GM18951 (cell line): Measurements from ENCODE around the gene CRIP2.

ENCODE experiments used
- POLR2A ChIP-seq: IDR thresholded peaks from 4 replicates; pipeline ENCODE4 v1.6.1; 2011; ENCODE audit warnings: mild to moderate bottlenecking; ENCODE audit not compliant: insufficient read length, insufficient read depth; ENCODE audit errors: extremely low read depth
- in situ Hi-C: fragments of 300-500 bp; cut with MboI; formaldehyde crosslinking; loops from one replicate; pipeline ENCODE4 v1.12.0; 2022; ENCODE audit warnings: low sequenced_read_pairs, mixed read lengths, inconsistent platforms; ENCODE audit not compliant: unreplicated experiment

CRIP2 gene

GRCh38 chr14:105436891-105437722 is 37.5 kb upstream of the CRIP2 start:
- TF ChIP-seq POLR2A, result no peak
- in situ Hi-C loops, result no loop called here

GRCh38 chr14:105437723-105438500 is 36.7 kb upstream of the CRIP2 start:
- no peak for TF ChIP-seq POLR2A
- in situ Hi-C loops, result no loop called here

DNA sequence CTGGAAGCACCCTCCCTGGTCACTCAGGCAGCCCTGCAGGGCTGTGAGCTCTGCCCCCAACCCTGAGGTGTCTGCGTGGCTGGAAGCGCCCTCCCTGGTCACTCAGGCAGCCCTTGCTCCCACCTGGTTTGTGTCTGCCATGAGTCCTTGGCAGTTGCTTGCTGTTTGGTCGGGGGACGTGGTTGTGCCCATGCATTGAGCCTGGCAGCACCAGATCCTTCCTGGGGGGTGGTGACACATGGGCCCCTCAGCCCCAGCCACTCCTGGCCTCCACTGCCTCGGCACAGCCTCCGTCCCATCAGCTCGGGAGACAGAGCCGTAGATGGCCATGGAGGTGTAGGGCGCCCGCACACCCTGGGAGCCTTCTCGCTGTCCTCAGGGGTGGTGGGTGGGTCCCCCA is 35.4 kb upstream of the CRIP2 start:
- in situ Hi-C loops, result no loop called here
- no peak for TF ChIP-seq POLR2A

DNA sequence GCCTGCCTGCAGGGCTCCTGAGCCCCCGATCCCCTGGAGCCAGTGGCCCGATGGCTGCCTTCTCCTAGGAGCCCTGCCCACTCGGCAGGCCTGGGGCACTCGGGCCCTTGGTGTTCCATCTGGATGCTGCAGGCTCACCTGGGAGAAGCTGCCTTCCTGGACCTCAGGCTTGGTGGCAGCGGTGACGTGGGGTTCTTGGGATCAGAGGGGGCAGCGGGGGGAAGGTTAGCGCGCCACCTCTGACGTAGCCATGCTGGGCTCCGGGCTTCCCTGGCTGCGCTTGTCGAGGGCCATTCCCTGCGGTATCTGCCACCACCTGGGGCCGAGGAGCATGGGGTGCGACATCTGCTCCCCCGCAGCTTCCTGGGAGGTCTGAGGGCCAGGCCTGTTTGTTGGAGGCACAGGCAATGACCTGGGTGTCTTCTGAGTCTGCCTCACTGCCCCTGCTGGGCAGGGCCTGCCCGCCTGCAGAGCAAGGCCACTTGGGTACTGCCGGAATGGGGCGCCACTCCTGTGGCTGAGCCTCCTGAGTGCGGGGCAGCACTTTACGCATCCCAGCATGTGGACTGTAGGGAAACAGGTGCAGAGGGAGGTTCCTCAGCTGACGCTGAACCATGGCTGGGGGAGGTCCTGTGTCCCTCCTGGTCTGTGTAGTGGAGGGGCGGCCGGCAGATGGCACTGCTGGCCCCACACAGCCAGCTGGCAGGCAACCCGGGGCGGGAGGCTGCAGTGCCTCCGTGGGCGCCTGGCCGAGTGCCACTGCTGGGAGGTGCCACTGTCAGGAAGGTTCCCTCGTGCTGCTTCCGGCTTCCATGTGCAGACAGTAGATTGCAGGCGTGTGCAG is 34.7 kb upstream of the CRIP2 start:
- no peak for TF ChIP-seq POLR2A
- in situ Hi-C loops, result no loop called here

GRCh38 chr14:105440554-105440900 is 34.1 kb upstream of the CRIP2 start:
- in situ Hi-C loops, result no loop called here
- no peak for TF ChIP-seq POLR2A

DNA sequence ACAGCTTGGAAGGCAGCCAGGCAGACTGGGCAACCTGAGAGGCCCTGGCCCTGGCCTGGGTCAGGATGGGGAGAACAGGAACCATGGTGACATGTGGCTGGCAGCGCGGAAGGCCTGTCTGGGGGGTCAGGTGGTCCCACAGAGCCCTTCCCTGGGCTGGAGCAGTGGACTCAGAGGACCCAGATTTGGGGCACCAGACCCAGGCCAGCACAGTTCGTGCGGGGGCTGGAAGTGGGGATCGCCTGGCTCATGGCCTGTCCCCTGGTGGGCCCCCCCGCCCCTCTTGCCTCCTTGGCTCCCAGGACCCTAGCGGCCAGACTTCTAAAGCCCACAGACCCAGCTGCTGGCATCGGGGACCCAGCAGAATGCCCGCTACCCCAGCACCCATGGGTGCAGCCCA is 33.6 kb upstream of the CRIP2 start:
- in situ Hi-C loops, result no loop called here
- TF ChIP-seq POLR2A, result no peak

DNA sequence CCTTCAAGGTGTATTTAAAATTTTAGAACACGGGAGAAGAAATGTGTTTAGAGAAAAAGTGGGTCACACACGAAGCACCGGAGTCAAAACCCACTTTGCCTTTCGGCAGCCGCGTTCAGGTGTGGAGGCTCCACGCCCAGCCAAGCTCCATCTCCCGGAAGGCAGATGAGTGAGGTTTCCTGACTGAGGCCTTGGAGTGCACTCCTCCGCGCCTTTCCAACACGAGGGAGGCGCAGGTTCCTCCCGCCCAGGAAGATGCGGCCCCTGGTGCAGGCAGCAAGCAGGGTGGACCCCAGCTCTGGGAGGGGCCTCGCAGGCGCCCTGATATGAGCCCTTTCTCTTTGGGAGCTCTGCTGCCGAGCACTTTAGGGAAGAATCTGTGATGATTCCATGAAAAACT is 32.5 kb upstream of the CRIP2 start:
- in situ Hi-C loops, result no loop called here
- TF ChIP-seq POLR2A, result no peak

DNA sequence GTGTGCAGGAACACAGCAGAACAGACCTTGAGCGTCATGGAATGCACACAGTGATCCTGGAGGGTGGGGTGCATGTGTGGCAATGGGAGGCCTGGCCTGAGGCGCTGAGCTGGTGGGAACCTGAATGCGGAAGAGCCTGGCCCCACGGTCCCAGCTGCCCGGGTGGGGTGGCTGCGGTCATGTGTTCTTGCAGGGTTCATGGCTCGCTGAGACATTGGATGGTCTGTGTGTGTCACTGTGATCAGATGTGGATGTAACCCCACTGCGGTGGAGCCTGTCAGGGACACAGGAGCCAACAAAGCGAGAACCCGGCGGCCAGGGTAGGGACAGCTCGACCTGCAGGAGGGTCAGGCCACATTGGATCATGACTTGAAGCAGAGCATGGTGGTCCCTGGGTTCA is 31.8 kb upstream of the CRIP2 start:
- no peak for TF ChIP-seq POLR2A
- in situ Hi-C loops, result no loop called here

- TF ChIP-seq POLR2A, result no peak
- in situ Hi-C loops, result no loop called here
These were observed 29.8 kb upstream of the CRIP2 start for GRCh38 chr14:105444859-105445258.

- in situ Hi-C loops, result no loop called here
- no peak for TF ChIP-seq POLR2A
These were observed 29.3 kb upstream of the CRIP2 start for GRCh38 chr14:105445290-105445689.

DNA sequence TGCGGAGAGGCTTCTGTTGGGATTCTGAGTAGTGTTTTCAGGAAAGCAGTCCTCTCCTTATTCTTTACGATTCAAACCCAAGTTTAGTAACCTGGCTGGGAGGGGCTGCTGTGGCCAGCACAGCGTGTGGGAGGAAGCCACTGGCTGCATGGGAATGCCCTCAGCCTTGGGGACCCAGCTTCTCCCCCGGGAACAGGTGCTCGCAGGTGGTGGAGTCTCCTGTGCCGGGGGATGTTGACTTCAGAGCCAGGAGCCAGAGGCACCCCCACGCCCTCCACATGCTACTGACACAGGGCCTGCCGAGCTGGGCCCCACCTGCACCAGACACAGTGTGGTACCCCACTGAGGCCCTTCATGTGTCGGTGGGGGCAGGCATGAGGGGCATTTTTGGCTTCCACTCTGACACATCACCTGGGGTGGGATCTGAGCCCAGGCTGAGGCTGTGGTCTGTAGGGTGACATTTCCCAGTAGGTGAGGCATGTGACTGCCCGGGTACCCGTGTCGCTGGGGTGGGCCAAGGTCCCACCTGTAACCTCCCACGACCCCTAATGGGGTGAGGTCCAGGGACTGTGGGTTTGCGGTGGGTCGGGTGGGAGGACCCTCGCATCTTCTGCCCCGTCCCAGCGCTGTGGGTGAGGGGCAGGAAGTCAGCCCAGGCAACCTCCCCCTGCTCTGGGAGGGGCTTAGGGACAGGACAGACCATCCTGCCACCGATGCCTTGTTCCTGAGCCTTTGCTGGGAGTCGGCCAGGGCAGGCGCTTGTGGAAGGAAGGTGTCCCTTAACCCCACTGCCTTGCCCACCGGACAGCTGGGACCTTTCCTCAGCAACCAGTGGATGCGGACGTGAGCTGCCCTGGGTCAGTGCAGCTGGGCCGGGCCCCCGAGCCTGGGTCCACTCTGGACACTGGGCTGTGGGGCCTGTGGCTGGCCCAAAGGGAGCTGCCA is 28.4 kb upstream of the CRIP2 start:
- in situ Hi-C loops, result no loop called here
- no peak for TF ChIP-seq POLR2A

GRCh38 chr14:105446971-105447370 is 27.6 kb upstream of the CRIP2 start:
- TF ChIP-seq POLR2A, result no peak
- in situ Hi-C loops, result no loop called here
